Large intestine (tissue), 3 donors: ENCODE measurements around the gene NEMP2. TPM values are rescaled to one million over a fixed set of nuclear protein-coding genes. Genes with fewer than 3 reads are reported as not detected.
A peak's percentile ranks its signal among the peaks of the same experiment; 100 is the strongest.
"Not testable (repeated sequence)": the region's sequence is repeated elsewhere in the genome, so short reads cannot be mapped to it uniquely, and the experiment has no call there.

Experiments
- DNase-seq, 2 donors: peaks; one replicate each; pipeline versions ENCODE4 v3.0.0 to v3.0.0-alpha.2; 2013
- H3K27ac ChIP-seq: one replicate; pipeline ENCODE4 v1.5.1; 2013; ENCODE audit warnings: low read length
- H3K27me3 ChIP-seq: 2 replicates; pipeline ENCODE4 v1.6.1; 2013; ENCODE audit warnings: low read length; ENCODE audit not compliant: control insufficient read depth, insufficient read depth
- H3K36me3 ChIP-seq: 2 replicates; pipeline ENCODE4 v1.6.1; 2013; ENCODE audit warnings: low read length; ENCODE audit not compliant: control insufficient read depth, insufficient read depth
- H3K4me1 ChIP-seq: one replicate; pipeline ENCODE4 v1.6.1; 2013; ENCODE audit warnings: low read length; ENCODE audit not compliant: control insufficient read depth, insufficient read depth
- H3K4me3 ChIP-seq: one replicate; pipeline ENCODE4 v1.5.1; 2013; ENCODE audit warnings: low read length
- H3K9me3 ChIP-seq: one replicate; pipeline ENCODE4 v1.6.1; 2013; ENCODE audit warnings: mild to moderate bottlenecking, low read depth, low read length, moderate library complexity; ENCODE audit not compliant: control insufficient read depth
- WGBS: methylation state at CpG from one replicate; pipeline ENCODE4 v1.1.5; 2013; ENCODE audit warnings: low lambda C conversion rate; ENCODE audit not compliant: insufficient coverage; 5-methylcytosine and 5-hydroxymethylcytosine counted together
- polyA plus RNA-seq: library from polyadenylated mRNA; unstranded; fragments of 120-200 nt; gene quantifications from one replicate; pipeline ENCODE4 v1.2.1, GENCODE V29; 2013

NEMP2 gene
- polyA plus RNA-seq, 1 donor = 5.2 TPM

- H3K4me1 ChIP-seq = peaks cover 12% of the 10 kb centered on the region
Observed at GRCh38 chr2:190469771-190470170, 64.8 kb downstream of the NEMP2 start.

GRCh38 chr2:190468814-190469569 lies 65.5 kb downstream of the NEMP2 start:
- no CpG with 5 or more reads among the region's 4 CpGs for WGBS
- no peak overlapping the region for H3K4me3 ChIP-seq

More at GRCh38 chr2:190469771-190470170, 64.8 kb downstream of the NEMP2 start:
- Histone ChIP-seq H3K4me3 (no peak overlapping the region), H3K36me3 (peaks cover 3% of the 10 kb centered on the region), H3K27ac (peak overlapping the region; percentile 44), H3K27me3 (no peaks in the 10 kb centered on the region), H3K9me3 (peaks cover 6% of the 10 kb centered on the region)
- WGBS = 80% methylated on average over 2 of the region's 2 CpGs
- DNase-seq = peak; percentile 77 to 88

GRCh38 chr2:190468354-190468753 lies 66.2 kb downstream of the NEMP2 start:
- H3K4me3 ChIP-seq, DNase-seq: not testable (repeated sequence)

More at GRCh38 chr2:190468814-190469569, 65.5 kb downstream of the NEMP2 start:
- Histone ChIP-seq H3K27ac (peak overlapping the region; percentile 44), H3K9me3 (peaks cover 6% of the 10 kb centered on the region), H3K4me1 (peaks cover 12% of the 10 kb centered on the region), H3K36me3 (peaks cover 3% of the 10 kb centered on the region), H3K27me3 (no peaks in the 10 kb centered on the region)
- peak; percentile 67 to 80 for DNase-seq

GRCh38 chr2:190467575-190468083 lies 66.9 kb downstream of the NEMP2 start:
- WGBS = 84% methylated on average over 3 of the region's 5 CpGs
- no peak overlapping the region for H3K4me3 ChIP-seq
- H3K27ac ChIP-seq = no peak overlapping the region
- peaks cover 6% of the 10 kb centered on the region for H3K9me3 ChIP-seq
- DNase-seq = peak in 1 of 2 donors; percentile 21
- H3K4me1 ChIP-seq = peaks cover 12% of the 10 kb centered on the region
- no peaks in the 10 kb centered on the region for H3K27me3 ChIP-seq
- peaks cover 3% of the 10 kb centered on the region for H3K36me3 ChIP-seq

More at GRCh38 chr2:190468354-190468753, 66.2 kb downstream of the NEMP2 start:
- not testable (repeated sequence) for H3K27me3 ChIP-seq, H3K9me3 ChIP-seq, H3K36me3 ChIP-seq
- Histone ChIP-seq H3K27ac (peak overlapping the region; percentile 44), H3K4me1 (peaks cover 12% of the 10 kb centered on the region)
- WGBS = no CpG with 5 or more reads among the region's 1 CpG

- peaks cover 12% of the 10 kb centered on the region for H3K4me1 ChIP-seq
- DNase-seq = no peak
Observed at GRCh38 chr2:190466819-190467446, 67.6 kb downstream of the NEMP2 start.

GRCh38 chr2:190465060-190465459 lies 69.5 kb downstream of the NEMP2 start:
- no peaks in the 10 kb centered on the region for H3K9me3 ChIP-seq
- no peaks in the 10 kb centered on the region for H3K36me3 ChIP-seq
- DNase-seq = no peak
- H3K27me3 ChIP-seq = no peaks in the 10 kb centered on the region
- no peak overlapping the region for H3K4me3 ChIP-seq
- no peak overlapping the region for H3K27ac ChIP-seq
- WGBS = no CpG with 5 or more reads among the region's 2 CpGs
- peaks cover 7% of the 10 kb centered on the region for H3K4me1 ChIP-seq

More at GRCh38 chr2:190466819-190467446, 67.6 kb downstream of the NEMP2 start:
- H3K9me3 ChIP-seq = peaks cover 6% of the 10 kb centered on the region
- no peak overlapping the region for H3K4me3 ChIP-seq
- no CpG with 5 or more reads among the region's 5 CpGs for WGBS
- no peak overlapping the region for H3K27ac ChIP-seq
- H3K27me3 ChIP-seq = no peaks in the 10 kb centered on the region
- peaks cover 3% of the 10 kb centered on the region for H3K36me3 ChIP-seq

GRCh38 chr2:190462611-190463010 lies 71.9 kb downstream of the NEMP2 start:
- Histone ChIP-seq H3K36me3 (no peaks in the 10 kb centered on the region), H3K9me3 (no peaks in the 10 kb centered on the region), H3K4me1 (no peaks in the 10 kb centered on the region), H3K4me3 (no peak overlapping the region), H3K27ac (no peak overlapping the region), H3K27me3 (no peaks in the 10 kb centered on the region)
- DNase-seq = no peak
- WGBS = no CpG with 5 or more reads among the region's 1 CpG

GRCh38 chr2:190462181-190462580 lies 72.3 kb downstream of the NEMP2 start:
- Histone ChIP-seq H3K36me3 (peaks cover under 1% of the 10 kb centered on the region), H3K4me3 (no peak overlapping the region), H3K9me3 (no peaks in the 10 kb centered on the region), H3K4me1 (no peaks in the 10 kb centered on the region), H3K27ac (no peak overlapping the region), H3K27me3 (no peaks in the 10 kb centered on the region)
- 100% methylated on average over 1 of the region's 2 CpGs for WGBS
- no peak for DNase-seq

- Histone ChIP-seq H3K4me3 (no peak overlapping the region), H3K4me1 (no peaks in the 10 kb centered on the region), H3K27ac (no peak overlapping the region), H3K27me3 (no peaks in the 10 kb centered on the region), H3K9me3 (no peaks in the 10 kb centered on the region), H3K36me3 (peaks cover 4% of the 10 kb centered on the region)
- WGBS = no CpG with 5 or more reads among the region's 5 CpGs
- DNase-seq = no peak
Observed at GRCh38 chr2:190460487-190460886, 74.0 kb downstream of the NEMP2 start.

GRCh38 chr2:190459881-190460280 lies 74.6 kb downstream of the NEMP2 start:
- Histone ChIP-seq H3K27me3 (no peaks in the 10 kb centered on the region), H3K4me3 (no peak overlapping the region), H3K4me1 (no peaks in the 10 kb centered on the region), H3K27ac (no peak overlapping the region), H3K36me3 (peaks cover 4% of the 10 kb centered on the region), H3K9me3 (no peaks in the 10 kb centered on the region)
- WGBS = 83% methylated on average over 1 of the region's 1 CpG
- no peak for DNase-seq
